ENCODE data around the gene FBLN2.

- TF ChIP-seq CTCF (conservative IDR thresholded peaks at IDR 0.05) (no peak), ZFX (IDR thresholded peaks at IDR 0.05) (no peak)
Measured at GRCh38 chr3:13588993-13589392, 40.1 kb downstream of the FBLN2 start.
